Uterus (tissue), 2 donors: ENCODE measurements around the gene TUBA3C.

ENCODE experiments used
- CTCF ChIP-seq, 4 experiments: fragments of 200-600 bp in 2 of 4; fragments of 450-650 bp in 2 of 4; sonication (generic) in 2 of 4; IDR thresholded peaks; one replicate each; pipeline ENCODE4 v1.5.1; 2016 to 2019; ENCODE audit warnings: antibody characterized with exemption in 4 of 4, mild to moderate bottlenecking in 2 of 4, moderate library complexity in 1 of 4
- POLR2A ChIP-seq, 2 donors: fragments of 450-650 bp; IDR thresholded peaks; one replicate each; pipeline ENCODE4 v1.6.1; 2016; ENCODE audit warnings: antibody characterized with exemption in 2 of 2, mild to moderate bottlenecking in 1 of 2, moderate library complexity in 1 of 2

- no peak for TF ChIP-seq POLR2A (IDR thresholded peaks at IDR 0.05)
- TF ChIP-seq CTCF (IDR thresholded peaks at IDR 0.05) = no peak
Measured at GRCh38 chr13:19154843-19155242, 26.8 kb downstream of the TUBA3C start.
